IPS-NIHi7 (cell line): Measurements from ENCODE around the gene OBSL1.

Experiments
- DNase-seq: peaks from one replicate; pipeline ENCODE4 v3.0.0; 2012; ENCODE audit warnings: mixed read lengths; ENCODE audit errors: extremely low spot score

The OBSL1 gene

GRCh38 chr2:219530048-219530963, 41.0 kb downstream of the OBSL1 start:
- peak; percentile 88 for DNase-seq

- no peak for DNase-seq
Observed at GRCh38 chr2:219527472-219527871, 43.9 kb downstream of the OBSL1 start.

GRCh38 chr2:219527076-219527394, 44.3 kb downstream of the OBSL1 start:
- no peak for DNase-seq

- DNase-seq = no peak
Observed at GRCh38 chr2:219526320-219527075, 44.8 kb downstream of the OBSL1 start.

- peak; percentile 50 for DNase-seq
Observed at GRCh38 chr2:219525533-219526232, 45.7 kb downstream of the OBSL1 start.

DNA sequence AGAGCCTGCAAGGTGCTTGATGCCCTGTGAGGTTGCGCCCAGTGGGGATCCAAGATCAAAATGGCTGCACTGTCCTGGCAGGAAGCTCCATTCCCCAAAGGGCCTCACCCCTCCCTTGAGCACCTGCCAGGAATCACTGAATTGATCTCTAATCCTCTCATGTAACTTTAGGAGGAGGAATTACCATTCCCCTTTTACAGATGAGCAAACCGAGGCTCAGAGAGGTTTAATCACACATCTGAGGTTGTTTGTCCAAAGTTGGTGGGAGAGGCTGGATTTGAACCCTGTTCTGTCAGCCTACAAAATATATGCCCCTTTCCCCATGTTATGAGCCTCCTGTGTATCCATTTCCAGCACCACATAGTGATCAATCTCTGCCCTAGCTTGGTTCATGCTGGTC, 46.5 kb downstream of the OBSL1 start:
- DNase-seq = no peak

- peak; percentile 51 for DNase-seq
Observed at GRCh38 chr2:219523031-219523671, 48.2 kb downstream of the OBSL1 start.

GRCh38 chr2:219522111-219523030, 49.0 kb downstream of the OBSL1 start:
- DNase-seq = peak; percentile 81

DNA sequence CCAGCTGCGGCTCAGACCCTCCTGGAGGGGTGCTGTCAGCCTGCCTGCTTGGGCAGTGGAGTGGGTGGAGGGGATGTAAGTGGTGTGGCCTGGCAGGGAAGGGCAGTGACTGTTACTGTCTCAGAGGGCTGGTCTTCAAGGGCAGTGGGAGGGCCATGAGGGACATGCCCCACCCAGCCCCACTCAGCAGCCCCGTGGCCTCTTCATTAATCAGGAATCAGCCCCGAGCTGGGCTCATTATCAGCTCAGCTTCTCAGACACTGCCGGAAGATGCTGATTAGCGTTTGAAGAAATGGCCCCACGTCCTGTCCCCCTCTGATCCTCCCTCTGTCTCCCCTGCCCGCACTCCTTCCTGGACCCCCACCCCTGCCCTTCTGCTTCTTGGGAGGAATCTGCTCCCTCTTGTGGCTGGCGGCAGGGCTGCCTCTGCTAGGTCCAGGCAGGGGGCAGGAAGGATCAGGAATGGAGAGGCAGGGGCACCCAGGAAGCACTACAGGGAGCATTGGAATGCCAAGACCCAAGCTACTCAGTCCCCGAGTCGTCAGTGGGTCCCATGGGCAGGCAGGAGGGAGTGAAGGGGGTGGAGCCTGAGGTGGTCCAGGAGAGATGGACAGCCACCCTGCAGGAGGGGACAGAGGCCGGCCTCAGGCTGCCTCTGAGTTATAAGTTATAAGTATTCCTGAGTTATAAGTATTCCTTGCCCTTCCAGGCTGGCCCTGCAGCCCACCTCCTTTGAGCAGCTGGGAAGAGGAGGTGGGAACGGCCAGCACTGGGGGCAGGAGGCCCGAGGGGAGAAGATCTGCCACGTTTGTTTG, 50.1 kb downstream of the OBSL1 start:
- DNase-seq = peak; percentile 90

DNA sequence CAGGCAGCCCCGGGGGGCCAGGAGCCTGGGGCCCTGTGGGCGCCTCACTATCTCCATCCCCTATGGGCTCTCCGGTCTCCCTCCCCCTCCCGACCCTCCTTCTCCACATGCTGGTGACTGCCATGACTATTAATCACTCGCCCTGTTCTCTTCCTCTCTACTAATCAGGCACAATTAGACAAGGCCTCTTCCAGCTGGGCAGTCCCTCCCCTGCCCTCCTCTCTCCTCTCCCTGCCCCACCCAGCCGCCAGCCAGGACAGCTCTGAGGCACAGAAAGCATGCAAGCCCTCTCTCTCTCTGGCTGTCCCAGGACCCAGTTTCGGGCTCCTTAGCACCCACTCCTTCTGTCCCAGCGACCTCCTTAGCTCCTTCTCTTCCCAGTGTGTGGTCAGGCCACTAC, 51.3 kb downstream of the OBSL1 start:
- DNase-seq = no peak

- no peak for DNase-seq
Observed at GRCh38 chr2:219519526-219519916, 51.8 kb downstream of the OBSL1 start.

GRCh38 chr2:219517954-219518778, 53.2 kb downstream of the OBSL1 start:
- DNase-seq = no peak

DNA sequence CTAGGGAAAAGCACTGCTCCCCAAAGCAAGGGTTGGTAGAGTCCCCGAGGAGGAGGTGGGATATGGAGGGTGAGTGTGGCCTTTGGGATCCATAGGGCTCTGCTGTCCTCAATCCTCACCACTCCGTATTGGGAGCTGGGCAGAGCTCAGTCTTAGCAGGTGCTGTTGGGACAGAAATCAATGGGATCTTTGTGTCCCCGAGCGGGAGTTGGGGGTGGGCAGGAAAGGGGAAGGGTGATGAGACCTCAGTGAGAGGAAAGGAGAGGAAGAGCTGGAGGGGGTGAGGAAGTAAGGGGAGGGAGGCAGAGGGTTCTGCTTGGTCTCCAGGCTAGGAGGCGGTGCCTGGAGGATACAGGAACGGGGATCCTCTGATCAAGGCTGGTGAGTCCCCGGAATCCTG, 54.5 kb downstream of the OBSL1 start:
- DNase-seq = no peak

DNA sequence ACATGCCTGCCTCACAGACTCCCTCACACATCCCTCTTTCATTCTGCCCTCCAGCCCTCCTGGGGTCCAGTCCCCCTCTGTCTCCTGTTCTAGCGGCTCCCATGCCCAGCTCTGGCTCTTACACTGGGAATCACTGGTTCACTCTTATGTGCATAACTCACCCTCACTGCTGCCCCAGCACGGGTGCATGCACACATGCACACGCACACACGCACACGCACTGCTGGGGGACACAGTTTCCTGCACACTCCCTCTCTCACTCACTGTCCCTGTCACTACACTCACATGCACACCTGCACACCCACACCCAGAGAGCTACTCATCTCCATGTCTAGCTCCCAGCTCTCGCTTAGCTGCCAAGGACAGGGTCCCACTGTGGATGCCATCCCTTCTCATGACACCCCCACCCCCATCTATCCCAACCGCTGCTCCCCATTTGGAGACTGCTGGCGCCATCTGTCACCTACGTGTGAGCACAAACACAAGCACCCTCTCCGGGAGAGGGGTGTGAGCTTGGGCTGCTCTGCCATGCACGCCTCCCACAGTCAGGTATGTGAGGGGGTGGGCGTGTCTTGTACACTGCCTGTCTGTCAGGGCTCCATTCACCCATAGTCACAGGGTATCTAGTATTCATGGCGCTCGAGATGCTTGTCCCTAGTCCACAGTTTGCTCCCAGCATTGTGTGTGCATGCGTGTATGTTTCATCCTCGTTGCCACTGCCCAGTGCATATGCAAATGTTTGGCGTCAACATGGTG, 55.3 kb downstream of the OBSL1 start:
- no peak for DNase-seq

GRCh38 chr2:219514836-219515235, 56.5 kb downstream of the OBSL1 start:
- DNase-seq = no peak

GRCh38 chr2:219514196-219514761, 57.1 kb downstream of the OBSL1 start, which contains the start of gene ASIC4:
Gene ASIC4 (plus strand): TSS chr2:219514482. CDS start chr2:219514725, 243 bp downstream.
- DNase-seq = no peak

GRCh38 chr2:219513787-219514186, 57.6 kb downstream of the OBSL1 start:
- no peak for DNase-seq
